ENCODE data around the gene G3BP1.
"Not testable (repeated sequence)": the region's sequence is repeated elsewhere in the genome, so short reads cannot be mapped to it uniquely, and the experiment has no call there.

The G3BP1 gene

GRCh38 chr5:151771259-151772028 lies at the start of gene G3BP1:
Gene G3BP1, plus strand, starts transcription at chr5:151771954. Its CDS starts 14,667 bp downstream, at chr5:151786621.
- Histone ChIP-seq H3F3A (ENCODE audit: insufficient read depth, low read length) (no peaks in the 10 kb centered on the region), H3K9me2 (ENCODE audit: low read depth, low read length) (no peaks in the 10 kb centered on the region), H2AFZ (ENCODE audit: low read length) (no peak within 1 kb of the TSS), H3K27ac (ENCODE audit: low read depth, low read length, poor library complexity, severe bottlenecking) (peak within 1 kb of the TSS; percentile 93), H3K79me2 (ENCODE audit: insufficient read depth, low read length) (peaks cover 43% of the 10 kb centered on the region), H3K4me2 (ENCODE audit: low read length) (peak within 1 kb of the TSS; percentile 98), H3K4me3 (ENCODE audit: low read depth, low read length, poor library complexity, severe bottlenecking) (peak within 1 kb of the TSS; percentile 79), H3K36me3 (ENCODE audit: insufficient read depth, low read length) (peaks cover 39% of the 10 kb centered on the region), H3K9me3 (ENCODE audit: low read length) (no peaks in the 10 kb centered on the region), H4K20me1 (ENCODE audit: insufficient read depth, low read length) (peaks cover 2% of the 10 kb centered on the region; the same call in 1 of the 2 replicates), H3K4me1 (ENCODE audit: insufficient read depth, low read length, severe bottlenecking) (peaks cover 42% of the 10 kb centered on the region), H3K9ac (ENCODE audit: low read length) (peak within 1 kb of the TSS; percentile 97), H3K27me3 (ENCODE audit: insufficient read depth, low read length) (no peaks in the 10 kb centered on the region)
- peak; percentile 39; the same call in 1 of the 2 replicates for TF ChIP-seq CTCF (IDR thresholded peaks at IDR 0.05; ENCODE audit: low read length)
- TF ChIP-seq EZH2 (IDR thresholded peaks at IDR 0.05; ENCODE audit: borderline replicate concordance, low read length), result no peak

- Histone ChIP-seq H3K36me3 (ENCODE audit: insufficient read depth, low read length) (no peaks in the 10 kb centered on the region), H3F3A (ENCODE audit: insufficient read depth, low read length) (no peaks in the 10 kb centered on the region), H3K27ac (ENCODE audit: low read depth, low read length, poor library complexity, severe bottlenecking) (no peak overlapping the region), H3K79me2 (ENCODE audit: insufficient read depth, low read length) (no peaks in the 10 kb centered on the region), H3K4me1 (ENCODE audit: insufficient read depth, low read length, severe bottlenecking) (no peaks in the 10 kb centered on the region), H3K9me2 (ENCODE audit: low read depth, low read length) (no peaks in the 10 kb centered on the region), H4K20me1 (ENCODE audit: insufficient read depth, low read length) (no peaks in the 10 kb centered on the region), H3K9ac (ENCODE audit: low read length) (no peak overlapping the region), H3K4me3 (ENCODE audit: low read depth, low read length, poor library complexity, severe bottlenecking) (no peak overlapping the region), H3K27me3 (ENCODE audit: insufficient read depth, low read length) (peaks cover 4% of the 10 kb centered on the region; the same call in 1 of the 2 replicates), H3K9me3 (ENCODE audit: low read length) (no peaks in the 10 kb centered on the region), H3K4me2 (ENCODE audit: low read length) (no peak overlapping the region), H2AFZ (ENCODE audit: low read length) (no peak overlapping the region)
- TF ChIP-seq EZH2 (IDR thresholded peaks at IDR 0.05; ENCODE audit: borderline replicate concordance, low read length), result no peak
- TF ChIP-seq CTCF (IDR thresholded peaks at IDR 0.05; ENCODE audit: low read length), result no peak
Observed at GRCh38 chr5:151722546-151722945, 49.2 kb upstream of the G3BP1 start.

GRCh38 chr5:151724360-151724759 lies 47.4 kb upstream of the G3BP1 start:
- H3K4me3 ChIP-seq (ENCODE audit: low read depth, low read length, poor library complexity, severe bottlenecking), result no peak overlapping the region
- H3F3A ChIP-seq (ENCODE audit: insufficient read depth, low read length), result no peaks in the 10 kb centered on the region
- H3K27ac ChIP-seq (ENCODE audit: low read depth, low read length, poor library complexity, severe bottlenecking), result no peak overlapping the region
- H3K9ac ChIP-seq (ENCODE audit: low read length), result no peak overlapping the region
- H2AFZ ChIP-seq (ENCODE audit: low read length), result no peak overlapping the region
- no peaks in the 10 kb centered on the region for H3K9me2 ChIP-seq (ENCODE audit: low read depth, low read length)
- no peak overlapping the region for H3K4me2 ChIP-seq (ENCODE audit: low read length)
- no peaks in the 10 kb centered on the region for H3K36me3 ChIP-seq (ENCODE audit: insufficient read depth, low read length)
- H4K20me1 ChIP-seq (ENCODE audit: insufficient read depth, low read length), result no peaks in the 10 kb centered on the region
- no peaks in the 10 kb centered on the region for H3K79me2 ChIP-seq (ENCODE audit: insufficient read depth, low read length)
- TF ChIP-seq EZH2 (IDR thresholded peaks at IDR 0.05; ENCODE audit: borderline replicate concordance, low read length) (no peak), CTCF (IDR thresholded peaks at IDR 0.05; ENCODE audit: low read length) (no peak)
- no peaks in the 10 kb centered on the region for H3K4me1 ChIP-seq (ENCODE audit: insufficient read depth, low read length, severe bottlenecking)
- no peaks in the 10 kb centered on the region for H3K27me3 ChIP-seq (ENCODE audit: insufficient read depth, low read length)
- H3K9me3 ChIP-seq (ENCODE audit: low read length), result no peaks in the 10 kb centered on the region

GRCh38 chr5:151729597-151729996 lies 42.2 kb upstream of the G3BP1 start:
- H3K27ac ChIP-seq (ENCODE audit: low read depth, low read length, poor library complexity, severe bottlenecking), result not testable (repeated sequence)

More at GRCh38 chr5:151729597-151729996, 42.2 kb upstream of the G3BP1 start:
- H3K36me3 ChIP-seq (ENCODE audit: insufficient read depth, low read length); H3K4me2 ChIP-seq (ENCODE audit: low read length); H3K4me3 ChIP-seq (ENCODE audit: low read depth, low read length, poor library complexity, severe bottlenecking); H3K9me3 ChIP-seq (ENCODE audit: low read length); H3K4me1 ChIP-seq (ENCODE audit: insufficient read depth, low read length, severe bottlenecking); H3F3A ChIP-seq (ENCODE audit: insufficient read depth, low read length); H4K20me1 ChIP-seq (ENCODE audit: insufficient read depth, low read length); H3K79me2 ChIP-seq (ENCODE audit: insufficient read depth, low read length); H3K9me2 ChIP-seq (ENCODE audit: low read depth, low read length); H2AFZ ChIP-seq (ENCODE audit: low read length); H3K9ac ChIP-seq (ENCODE audit: low read length); H3K27me3 ChIP-seq (ENCODE audit: insufficient read depth, low read length): not testable (repeated sequence)

Measured in OCI-LY1 (cell line).